MM.1S (cell line): Measurements from ENCODE around the gene ANO10.
"Not testable (repeated sequence)": the region's sequence is repeated elsewhere in the genome, so short reads cannot be mapped to it uniquely, and the experiment has no call there.

Experiments used
- DNase-seq: peaks from one replicate; pipeline ENCODE4 v3.0.0-alpha.2; 2015
- H2AFZ ChIP-seq: fragments of 300-600 bp; sonication (generic); 2 replicates; pipeline ENCODE4 v1.6.0; 2016; ENCODE audit warnings: antibody characterized with exemption, low read length
- H3F3A ChIP-seq: fragments of 300-600 bp; sonication (generic); 2 replicates; pipeline ENCODE4 v1.6.1; 2016; ENCODE audit warnings: mild to moderate bottlenecking, antibody characterized with exemption, low read length, moderate library complexity, mixed read lengths; ENCODE audit not compliant: insufficient read depth
- H3K27ac ChIP-seq: fragments of 300-600 bp; sonication (generic); 2 replicates; pipeline ENCODE4 v1.5.1; 2016; ENCODE audit warnings: mild to moderate bottlenecking, low read length
- H3K27me3 ChIP-seq: fragments of 300-600 bp; sonication (generic); replicated peaks from 2 replicates; pipeline ENCODE4 v1.6.0; 2016; ENCODE audit warnings: low read length; ENCODE audit not compliant: insufficient read depth
- H3K36me3 ChIP-seq: fragments of 300-600 bp; sonication (generic); replicated peaks from 2 replicates; pipeline ENCODE4 v1.6.1; 2016; ENCODE audit warnings: mild to moderate bottlenecking, low read length, mixed read lengths; ENCODE audit not compliant: insufficient read depth
- H3K4me1 ChIP-seq: fragments of 300-600 bp; sonication (generic); 2 replicates; pipeline ENCODE4 v1.6.1; 2016; ENCODE audit warnings: low read length, mixed read lengths
- H3K4me2 ChIP-seq: fragments of 300-600 bp; sonication (generic); 2 replicates; pipeline ENCODE4 v1.6.0; 2016; ENCODE audit warnings: low read depth, low read length
- H3K4me3 ChIP-seq: fragments of 300-600 bp; sonication (generic); 2 replicates; pipeline ENCODE4 v1.5.1; 2016; ENCODE audit warnings: low read length, mixed read lengths
- H3K79me2 ChIP-seq: fragments of 300-600 bp; sonication (generic); 2 replicates; pipeline ENCODE4 v1.6.1; 2016; ENCODE audit warnings: mixed run types, low read length, mixed read lengths
- H3K9ac ChIP-seq: fragments of 300-600 bp; sonication (generic); 2 replicates; pipeline ENCODE4 v1.6.1; 2016; ENCODE audit warnings: low read length, mixed read lengths
- H3K9me2 ChIP-seq: fragments of 300-600 bp; sonication (generic); replicated peaks from 2 replicates; pipeline ENCODE4 v1.6.1; 2016; ENCODE audit warnings: mild to moderate bottlenecking, low read length, mixed read lengths; ENCODE audit not compliant: insufficient read depth
- H3K9me3 ChIP-seq: fragments of 300-600 bp; sonication (generic); replicated peaks from 2 replicates; pipeline ENCODE4 v1.6.1; 2016; ENCODE audit warnings: mild to moderate bottlenecking, low read length, mixed read lengths; ENCODE audit not compliant: insufficient read depth
- H4K20me1 ChIP-seq: fragments of 300-600 bp; sonication (generic); 2 replicates; pipeline ENCODE4 v1.6.1; 2016; ENCODE audit warnings: mild to moderate bottlenecking, low read length, moderate library complexity, mixed read lengths; ENCODE audit not compliant: insufficient read depth
- CTCF ChIP-seq: fragments of 300-600 bp; sonication (generic); IDR thresholded peaks from 2 replicates; pipeline ENCODE4 v1.5.1; 2016; ENCODE audit warnings: antibody characterized with exemption, low read length, mixed read lengths
- EZH2 ChIP-seq: fragments of 300-600 bp; sonication (generic); optimal IDR thresholded peaks from 2 replicates; pipeline ENCODE3; 2017; ENCODE audit warnings: low read depth, mild to moderate bottlenecking, antibody characterized with exemption, low read length, mixed read lengths
- EZH2phosphoT487 ChIP-seq: fragments of 300-600 bp; sonication (generic); IDR thresholded peaks from 2 replicates; pipeline ENCODE4 v1.6.1; 2018; ENCODE audit warnings: antibody characterized with exemption, low read length

The ANO10 gene

GRCh38 chr3:43609406-43609805 lies 12.4 kb downstream of the ANO10 start:
- Histone ChIP-seq H3K4me2 (no peak overlapping the region), H3K4me3 (no peak overlapping the region), H4K20me1 (no peaks in the 10 kb centered on the region), H3K36me3 (no peaks in the 10 kb centered on the region), H3K4me1 (no peaks in the 10 kb centered on the region), H3K79me2 (no peaks in the 10 kb centered on the region), H3K27ac (no peak overlapping the region), H3K9ac (no peak overlapping the region), H3K27me3 (no peaks in the 10 kb centered on the region), H3F3A (no peaks in the 10 kb centered on the region), H2AFZ (no peak overlapping the region), H3K9me3 (no peaks in the 10 kb centered on the region), H3K9me2 (no peaks in the 10 kb centered on the region)
- TF ChIP-seq EZH2 (no peak), CTCF (no peak), EZH2phosphoT487 (no peak)
- no peak for DNase-seq

GRCh38 chr3:43608751-43609150 lies 13.1 kb downstream of the ANO10 start:
- Histone ChIP-seq H3K27ac (no peak overlapping the region), H3K27me3 (no peaks in the 10 kb centered on the region), H3K4me3 (no peak overlapping the region), H2AFZ (no peak overlapping the region), H3K9me2 (no peaks in the 10 kb centered on the region), H3K4me1 (no peaks in the 10 kb centered on the region), H3K36me3 (no peaks in the 10 kb centered on the region), H3K9ac (no peak overlapping the region), H3F3A (no peaks in the 10 kb centered on the region), H3K79me2 (no peaks in the 10 kb centered on the region), H4K20me1 (no peaks in the 10 kb centered on the region), H3K9me3 (no peaks in the 10 kb centered on the region), H3K4me2 (no peak overlapping the region)
- no peak for DNase-seq
- TF ChIP-seq EZH2phosphoT487 (no peak), EZH2 (no peak), CTCF (no peak)

- no peaks in the 10 kb centered on the region for H3K4me1 ChIP-seq
- H2AFZ ChIP-seq, result no peak overlapping the region
- no peaks in the 10 kb centered on the region for H3K27me3 ChIP-seq
- H3K9me2 ChIP-seq, result no peaks in the 10 kb centered on the region
- no peak overlapping the region for H3K4me2 ChIP-seq
- H3K9ac ChIP-seq, result no peak overlapping the region
- H3K79me2 ChIP-seq, result no peaks in the 10 kb centered on the region
- no peak overlapping the region for H3K4me3 ChIP-seq
- no peaks in the 10 kb centered on the region for H3K9me3 ChIP-seq
- H3K27ac ChIP-seq, result no peak overlapping the region
- H3K36me3 ChIP-seq, result no peaks in the 10 kb centered on the region
- H3F3A ChIP-seq, result no peaks in the 10 kb centered on the region
- no peaks in the 10 kb centered on the region for H4K20me1 ChIP-seq
- TF ChIP-seq EZH2phosphoT487, result no peak
- TF ChIP-seq CTCF, result no peak
- TF ChIP-seq EZH2, result no peak
- no peak for DNase-seq
These were observed 15.5 kb downstream of the ANO10 start for GRCh38 chr3:43606284-43606683.

DNA sequence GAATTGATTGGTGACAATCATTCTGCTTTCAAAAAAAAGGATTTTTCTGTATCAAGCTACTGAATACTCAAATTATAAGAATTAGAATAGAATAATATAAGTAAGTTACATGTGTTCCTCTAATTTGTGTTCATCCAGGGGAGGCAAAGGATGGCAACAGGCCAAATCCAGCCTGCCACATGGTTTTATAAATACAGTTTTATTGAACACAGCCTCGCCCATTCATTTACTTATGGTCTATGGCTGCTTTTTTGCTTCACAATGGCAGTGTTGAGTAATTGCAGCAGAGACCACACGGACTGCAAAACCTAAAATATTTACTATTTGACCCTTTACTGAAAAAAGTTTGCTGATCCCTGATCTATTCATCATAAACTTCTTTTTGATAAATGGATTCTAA lies 21.9 kb downstream of the ANO10 start:
- not testable (repeated sequence) for H3K4me2 ChIP-seq, H4K20me1 ChIP-seq, H3K9me3 ChIP-seq, H3K27me3 ChIP-seq, H3K36me3 ChIP-seq, H3K4me3 ChIP-seq, H2AFZ ChIP-seq, H3K9ac ChIP-seq, DNase-seq, H3K79me2 ChIP-seq, H3K9me2 ChIP-seq, H3F3A ChIP-seq, H3K4me1 ChIP-seq, H3K27ac ChIP-seq
